ENCODE data around the gene ALDH3A2.

Gene ALDH3A2

GRCh38 chr17:19646788-19647696 lies 1.5 kb upstream of the ALDH3A2 start:
- H3K4me1 Mint-ChIP-seq: peaks cover 44% of the 10 kb centered on the region
- peaks cover 4% of the 10 kb centered on the region for H3K27me3 Mint-ChIP-seq (ENCODE audit: low read depth)
- peak overlapping the region; percentile 97 to 98 (median 97) for H3K27ac Mint-ChIP-seq
- H3K9me3 Mint-ChIP-seq: no peaks in the 10 kb centered on the region
- H3K4me3 Mint-ChIP-seq: peak overlapping the region; percentile 93 to 99 (median 98)
- peaks cover 7% of the 10 kb centered on the region for H3K36me3 Mint-ChIP-seq (ENCODE audit: low read depth)
- TF ChIP-seq CTCF (IDR thresholded peaks at IDR 0.05; ENCODE audit: unreplicated experiment in 3 of 3): no peak

- no peak for TF ChIP-seq CTCF (IDR thresholded peaks at IDR 0.05; ENCODE audit: unreplicated experiment in 3 of 3)
- Mint-ChIP-seq H3K9me3 (no peaks in the 10 kb centered on the region), H3K4me3 (peak overlapping the region; percentile 93 to 99 (median 98)), H3K27ac (peak overlapping the region; percentile 97 to 98 (median 97)), H3K4me1 (peaks cover 46% of the 10 kb centered on the region), H3K27me3 (ENCODE audit: low read depth) (no peaks in the 10 kb centered on the region), H3K36me3 (ENCODE audit: low read depth) (peaks cover 15% of the 10 kb centered on the region)
Observed at GRCh38 chr17:19647697-19648474, 665 bp upstream of the ALDH3A2 start.

- Mint-ChIP-seq H3K9me3 (no peaks in the 10 kb centered on the region), H3K4me3 (peak overlapping the region; percentile 93 to 99 (median 98)), H3K27me3 (ENCODE audit: low read depth) (no peaks in the 10 kb centered on the region), H3K27ac (peak overlapping the region; percentile 87 to 98 (median 97)), H3K4me1 (peaks cover 46% of the 10 kb centered on the region), H3K36me3 (ENCODE audit: low read depth) (peaks cover 27% of the 10 kb centered on the region)
- no peak for TF ChIP-seq CTCF (IDR thresholded peaks at IDR 0.05; ENCODE audit: unreplicated experiment in 3 of 3)
Observed at GRCh38 chr17:19649274-19649541, 657 bp downstream of the ALDH3A2 start.

GRCh38 chr17:19650826-19651225 lies 2.3 kb downstream of the ALDH3A2 start:
- TF ChIP-seq CTCF (IDR thresholded peaks at IDR 0.05; ENCODE audit: unreplicated experiment in 3 of 3): no peak

GRCh38 chr17:19651451-19652238 lies 3.1 kb downstream of the ALDH3A2 start:
- Mint-ChIP-seq H3K4me1 (peaks cover 38% of the 10 kb centered on the region), H3K4me3 (peak overlapping the region; percentile 0 to 51 (median 8)), H3K27me3 (ENCODE audit: low read depth) (no peaks in the 10 kb centered on the region), H3K27ac (peak overlapping the region; percentile 21 to 51 (median 44)), H3K9me3 (no peaks in the 10 kb centered on the region), H3K36me3 (ENCODE audit: low read depth) (peaks cover 48% of the 10 kb centered on the region)
- no peak for TF ChIP-seq CTCF (IDR thresholded peaks at IDR 0.05; ENCODE audit: unreplicated experiment in 3 of 3)

More at GRCh38 chr17:19650826-19651225, 2.3 kb downstream of the ALDH3A2 start:
- Mint-ChIP-seq H3K36me3 (ENCODE audit: low read depth) (peaks cover 39% of the 10 kb centered on the region), H3K4me3 (peak overlapping the region; percentile 93 to 99 (median 98)), H3K4me1 (peaks cover 38% of the 10 kb centered on the region), H3K27me3 (ENCODE audit: low read depth) (no peaks in the 10 kb centered on the region), H3K9me3 (no peaks in the 10 kb centered on the region), H3K27ac (peak overlapping the region in 2 of 3 experiments; percentile 57 to 71)

Measured in nephron (organoid).